Effector memory CD4-positive, alpha-beta T cell (primary cell): ENCODE results near the gene MRPS18B.

Experiments used
- DNase-seq, 3 donors: peaks; one replicate each; pipeline ENCODE4 v3.0.0-alpha.2; 2020
- H3K27ac ChIP-seq: 2 replicates; pipeline ENCODE4 v1.7.0; 2013; ENCODE audit warnings: mild to moderate bottlenecking, low read length, moderate library complexity; ENCODE audit not compliant: insufficient read depth, poor library complexity, severe bottlenecking
- H3K27me3 ChIP-seq: replicated peaks from 2 replicates; pipeline ENCODE4 v1.7.0; 2013; ENCODE audit warnings: mild to moderate bottlenecking, low read length; ENCODE audit not compliant: insufficient read depth, control insufficient read depth, poor library complexity, severe bottlenecking
- H3K36me3 ChIP-seq: 2 replicates; pipeline ENCODE4 v1.7.0; 2013; ENCODE audit warnings: mild to moderate bottlenecking, low read length, moderate library complexity; ENCODE audit not compliant: control insufficient read depth, insufficient read depth
- H3K4me1 ChIP-seq: 2 replicates; pipeline ENCODE4 v1.7.0; 2013; ENCODE audit warnings: low read length, mild to moderate bottlenecking; ENCODE audit not compliant: control insufficient read depth, insufficient read depth, poor library complexity, severe bottlenecking
- H3K4me3 ChIP-seq: 2 replicates; pipeline ENCODE4 v1.7.0; 2013; ENCODE audit warnings: low read length, low read depth, mild to moderate bottlenecking; ENCODE audit not compliant: insufficient read depth, poor library complexity, severe bottlenecking
- H3K9me3 ChIP-seq: 2 replicates; pipeline ENCODE4 v1.7.0; 2013; ENCODE audit warnings: mild to moderate bottlenecking, low read length, moderate library complexity; ENCODE audit not compliant: control insufficient read depth

MRPS18B gene

DNA sequence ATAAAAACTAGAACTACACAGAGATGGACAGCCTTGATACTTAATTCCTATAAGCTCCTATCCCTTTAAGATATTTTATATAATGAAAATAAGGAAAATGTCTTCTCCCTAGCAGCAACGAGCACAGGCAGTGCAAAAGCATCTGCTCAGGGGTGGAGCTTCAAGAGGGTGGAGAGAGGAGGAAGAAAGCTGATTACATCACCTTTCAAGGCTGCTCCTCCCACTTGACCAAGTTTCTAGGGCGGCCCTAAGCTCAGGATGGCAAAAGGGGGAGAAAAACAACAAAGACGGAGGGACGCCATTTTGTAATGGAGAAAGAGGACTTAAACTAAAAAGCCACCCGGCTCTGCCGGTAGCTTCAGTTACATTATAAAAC, 2.8 kb upstream of the MRPS18B start:
- no peaks in the 10 kb centered on the region for H3K27me3 ChIP-seq
- peaks cover 15% of the 10 kb centered on the region for H3K36me3 ChIP-seq
- H3K4me3 ChIP-seq = peak overlapping the region; percentile 90
- H3K27ac ChIP-seq = peak overlapping the region; percentile 97
- DNase-seq = peak; percentile 74 to 85 (median 77)
- H3K4me1 ChIP-seq = peaks cover 20% of the 10 kb centered on the region
- H3K9me3 ChIP-seq = no peaks in the 10 kb centered on the region

DNA sequence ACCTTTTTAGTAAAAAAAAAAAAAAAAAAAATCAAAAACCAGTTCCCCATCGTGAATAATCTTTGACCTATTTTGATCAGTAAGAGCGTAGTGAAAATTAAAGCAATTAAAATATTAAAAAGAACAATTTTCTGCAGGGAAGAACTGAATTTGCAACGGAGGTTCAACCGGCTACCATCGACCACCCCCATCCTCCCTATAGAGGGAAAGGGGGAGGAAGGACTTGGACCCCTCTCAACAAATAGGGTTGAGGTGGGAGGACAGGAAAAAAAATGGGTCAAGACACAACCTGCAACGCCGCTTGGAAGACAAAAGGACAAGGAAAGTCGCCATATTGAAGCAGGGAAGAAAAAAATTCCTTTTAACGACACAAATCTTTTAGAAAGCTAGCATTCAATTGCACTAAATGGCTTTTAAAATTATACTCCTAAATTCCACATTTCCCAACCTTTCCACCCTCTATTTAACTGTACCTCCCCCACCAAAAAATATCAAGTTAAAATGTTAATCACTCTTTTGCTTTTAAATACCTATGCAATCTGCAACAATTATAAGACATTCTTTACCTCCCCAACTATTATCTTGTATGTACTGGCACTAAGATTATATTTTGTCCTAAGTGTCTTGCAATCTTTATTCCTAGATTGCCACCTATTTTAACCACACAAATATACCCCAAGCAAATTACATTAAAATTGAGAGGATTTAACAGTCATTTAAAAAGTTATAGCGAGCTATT, 2.3 kb upstream of the MRPS18B start:
- H3K4me1 ChIP-seq = peaks cover 15% of the 10 kb centered on the region
- DNase-seq = peak in 1 of 3 donors; percentile 34
- peak overlapping the region; percentile 97 for H3K27ac ChIP-seq
- peak overlapping the region; percentile 90 for H3K4me3 ChIP-seq
- no peaks in the 10 kb centered on the region for H3K9me3 ChIP-seq
- H3K36me3 ChIP-seq = peaks cover 15% of the 10 kb centered on the region
- no peaks in the 10 kb centered on the region for H3K27me3 ChIP-seq

- Histone ChIP-seq H3K36me3 (peaks cover 19% of the 10 kb centered on the region), H3K27ac (peak overlapping the region; percentile 97), H3K4me1 (peaks cover 11% of the 10 kb centered on the region), H3K4me3 (peak overlapping the region; percentile 90), H3K9me3 (no peaks in the 10 kb centered on the region), H3K27me3 (no peaks in the 10 kb centered on the region)
- DNase-seq = peak in 2 of 3 donors; percentile 25 to 34
Measured at GRCh38 chr6:30615958-30616810, 1.5 kb upstream of the MRPS18B start.

DNA sequence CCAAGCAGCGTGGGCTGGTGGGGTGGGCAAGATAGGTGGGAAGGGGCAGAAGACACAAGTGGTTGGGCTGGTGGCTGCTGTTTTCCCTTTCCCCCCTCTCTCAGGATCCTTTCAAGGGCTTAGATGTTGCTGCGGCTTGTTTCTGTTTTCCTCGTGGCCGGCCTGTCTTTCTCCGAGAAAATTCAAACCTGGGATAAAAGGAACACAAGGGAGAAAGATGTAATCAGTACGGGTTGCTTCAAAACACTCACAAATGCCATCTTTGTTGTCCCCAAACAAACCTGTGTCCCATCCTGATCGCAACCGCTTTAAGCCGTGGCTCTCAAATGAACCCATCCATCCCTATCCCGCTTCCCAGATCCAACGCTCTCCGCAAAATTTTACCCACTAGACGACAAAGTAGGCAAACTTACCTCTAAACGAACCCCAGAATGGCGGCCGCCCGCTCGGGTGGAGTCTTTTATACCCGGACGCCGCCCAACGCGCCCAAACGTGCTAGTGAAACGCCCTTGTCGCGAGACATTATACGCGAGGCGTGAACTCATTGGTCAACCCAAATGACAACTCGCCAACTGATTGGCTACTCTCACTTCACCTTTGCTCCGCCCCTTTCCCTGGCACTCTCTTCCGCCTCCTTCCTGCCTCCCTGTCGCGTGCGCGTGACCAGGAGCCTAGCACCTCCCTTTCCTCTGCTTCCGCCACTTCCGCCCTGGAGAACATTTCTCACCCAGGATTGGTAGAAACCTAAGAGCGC, 652 bp upstream of the MRPS18B start, which contains the start of gene PPP1R10:
Gene PPP1R10, minus strand, starts transcription at position 433 of the 754 bp plus-strand sequence. CDS start 7,299 bp downstream, outside the sequence.
- Histone ChIP-seq H3K36me3 (peaks cover 26% of the 10 kb centered on the region), H3K9me3 (no peaks in the 10 kb centered on the region)

DNA sequence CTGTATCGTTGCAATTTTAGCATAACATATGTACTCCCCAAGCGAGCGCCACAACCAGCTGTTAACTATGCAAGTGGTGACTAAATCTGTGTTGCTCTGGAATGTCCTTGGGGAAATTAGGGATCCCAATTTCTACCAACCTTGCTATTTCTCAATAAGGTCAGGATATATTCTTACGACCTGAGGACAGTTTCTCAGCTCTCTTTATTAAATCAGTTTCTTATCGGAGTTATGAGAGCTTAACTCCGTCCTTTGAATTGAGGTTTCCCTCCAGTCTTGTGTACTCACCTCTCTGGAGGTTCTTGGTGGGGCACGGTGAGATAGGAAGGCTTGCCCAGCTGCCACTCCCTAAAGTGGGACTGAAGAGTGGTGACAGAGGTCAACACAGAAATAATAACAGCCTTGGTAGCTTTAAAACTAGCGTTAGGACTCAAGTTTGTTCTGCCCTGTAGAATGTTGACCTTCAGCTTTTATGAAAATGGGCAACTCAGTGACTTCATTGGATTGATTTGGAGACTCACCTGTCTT, 694 bp downstream of the MRPS18B start:
- Histone ChIP-seq H3K9me3 (no peaks in the 10 kb centered on the region), H3K27me3 (no peaks in the 10 kb centered on the region), H3K36me3 (peaks cover 39% of the 10 kb centered on the region), H3K27ac (peak overlapping the region; percentile 97), H3K4me3 (peak overlapping the region; percentile 95), H3K4me1 (peaks cover 10% of the 10 kb centered on the region)
- DNase-seq = no peak

More for the DNA sequence above, 652 bp upstream of the MRPS18B start, which contains the start of gene PPP1R10:
- Histone ChIP-seq H3K27me3 (no peaks in the 10 kb centered on the region), H3K4me3 (peak within 1 kb of the TSS; percentile 95), H3K4me1 (peaks cover 10% of the 10 kb centered on the region), H3K27ac (peak within 1 kb of the TSS; percentile 97)
- DNase-seq = peak; percentile 98 to 99 (median 99)

DNA sequence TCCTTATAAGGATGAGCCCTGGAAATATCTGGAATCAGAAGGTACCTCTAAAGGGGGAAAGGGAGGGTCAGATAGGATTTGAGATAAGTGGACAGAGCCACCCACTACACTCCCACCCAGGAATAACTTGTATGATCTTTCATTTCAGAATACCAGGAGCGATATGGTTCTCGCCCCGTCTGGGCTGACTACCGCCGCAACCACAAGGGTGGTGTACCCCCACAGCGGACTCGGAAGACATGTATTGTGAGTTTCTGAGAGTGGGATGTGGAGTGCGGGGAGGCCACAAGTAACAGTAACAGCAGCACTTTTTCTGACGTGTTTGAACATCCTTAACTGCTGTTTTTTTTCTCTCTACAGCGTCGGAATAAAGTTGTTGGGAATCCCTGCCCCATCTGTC, 1.9 kb downstream of the MRPS18B start:
- H3K4me1 ChIP-seq = peaks cover 2% of the 10 kb centered on the region
- no peaks in the 10 kb centered on the region for H3K9me3 ChIP-seq
- no peaks in the 10 kb centered on the region for H3K27me3 ChIP-seq
- no peak overlapping the region for H3K4me3 ChIP-seq
- DNase-seq = no peak
- H3K27ac ChIP-seq = no peak overlapping the region
- H3K36me3 ChIP-seq = peaks cover 43% of the 10 kb centered on the region

GRCh38 chr6:30625511-30625910, 7.9 kb downstream of the MRPS18B start:
- H3K27ac ChIP-seq = no peak overlapping the region
- H3K36me3 ChIP-seq = peaks cover 43% of the 10 kb centered on the region

GRCh38 chr6:30626484-30627366, 9.1 kb downstream of the MRPS18B start, which contains the start of gene ATAT1:
TSS of gene ATAT1 (plus strand) at chr6:30626874.
- Histone ChIP-seq H3K4me1 (peaks cover 12% of the 10 kb centered on the region), H3K27me3 (no peaks in the 10 kb centered on the region), H3K4me3 (peak within 1 kb of the TSS; percentile 69), H3K36me3 (peaks cover 33% of the 10 kb centered on the region), H3K27ac (peak within 1 kb of the TSS; percentile 87), H3K9me3 (no peaks in the 10 kb centered on the region)
- peak; percentile 83 to 88 (median 84) for DNase-seq

More at GRCh38 chr6:30625511-30625910, 7.9 kb downstream of the MRPS18B start:
- no peaks in the 10 kb centered on the region for H3K9me3 ChIP-seq
- no peaks in the 10 kb centered on the region for H3K27me3 ChIP-seq
- H3K4me3 ChIP-seq = no peak overlapping the region
- DNase-seq = no peak
- H3K4me1 ChIP-seq = peaks cover 12% of the 10 kb centered on the region

GRCh38 chr6:30635834-30636233, 18.2 kb downstream of the MRPS18B start:
- Histone ChIP-seq H3K9me3 (no peaks in the 10 kb centered on the region), H3K4me3 (no peak overlapping the region), H3K27ac (no peak overlapping the region), H3K36me3 (no peaks in the 10 kb centered on the region), H3K4me1 (no peaks in the 10 kb centered on the region), H3K27me3 (no peaks in the 10 kb centered on the region)
- no peak for DNase-seq
